Fibroblast of the aortic adventitia (primary cell): ENCODE data around the gene RAD51B. TPM values are rescaled to one million over a fixed set of nuclear protein-coding genes. Genes with fewer than 3 reads are reported as not detected.

Experiments used
- DNase-seq: peaks from one replicate; pipeline ENCODE4 v3.0.0-alpha.2; 2010; ENCODE audit warnings: low read depth
- H3K4me3 ChIP-seq: 2 replicates; pipeline ENCODE4 v1.5.1; 2011; ENCODE audit warnings: low read depth, mild to moderate bottlenecking, control low read depth, low read length, moderate library complexity
- CTCF ChIP-seq: IDR thresholded peaks from 2 replicates; pipeline ENCODE4 v1.5.1; 2011; ENCODE audit warnings: mild to moderate bottlenecking, low read length, control low read depth, inconsistent platforms; ENCODE audit not compliant: insufficient read depth
- total RNA-seq: library from RNA; depleted of rRNA; stranded (reverse); fragments of >200 nt; gene quantifications from 2 replicates; pipeline ENCODE4 v1.2.3, GENCODE V29; 2012; ENCODE audit warnings: low replicate concordance

RAD51B gene
- total RNA-seq, 1 donor, result 28.7 TPM

- DNase-seq, result no peak
These were observed 853.2 kb downstream of the RAD51B start for GRCh38 chr14:68672609-68673285.

GRCh38 chr14:68673464-68673863 lies 853.9 kb downstream of the RAD51B start:
- no peak for TF ChIP-seq CTCF
- DNase-seq, result no peak

More at GRCh38 chr14:68672609-68673285, 853.2 kb downstream of the RAD51B start:
- TF ChIP-seq CTCF, result peak; percentile 32
- no peak overlapping the region for H3K4me3 ChIP-seq

GRCh38 chr14:68674538-68675232 lies 855.1 kb downstream of the RAD51B start:
- TF ChIP-seq CTCF, result no peak
- DNase-seq, result no peak
- H3K4me3 ChIP-seq, result no peak overlapping the region

More at GRCh38 chr14:68673464-68673863, 853.9 kb downstream of the RAD51B start:
- no peak overlapping the region for H3K4me3 ChIP-seq

- no peak for TF ChIP-seq CTCF
- H3K4me3 ChIP-seq, result no peak overlapping the region
- no peak for DNase-seq
These were observed 855.6 kb downstream of the RAD51B start for GRCh38 chr14:68675233-68675577.

- DNase-seq, result no peak
- H3K4me3 ChIP-seq, result no peak overlapping the region
- no peak for TF ChIP-seq CTCF
These were observed 856.9 kb downstream of the RAD51B start for GRCh38 chr14:68676511-68676943.

GRCh38 chr14:68677476-68677875 lies 857.9 kb downstream of the RAD51B start:
- DNase-seq, result no peak
- TF ChIP-seq CTCF, result no peak

GRCh38 chr14:68677901-68678300 lies 858.3 kb downstream of the RAD51B start:
- DNase-seq, result no peak
- H3K4me3 ChIP-seq, result no peak overlapping the region
- TF ChIP-seq CTCF, result no peak

More at GRCh38 chr14:68677476-68677875, 857.9 kb downstream of the RAD51B start:
- no peak overlapping the region for H3K4me3 ChIP-seq
